Gastrocnemius medialis (tissue), 4 donors: Measurements from ENCODE around the gene DIAPH3. TPM values are rescaled to one million over a fixed set of nuclear protein-coding genes. Genes with fewer than 3 reads are reported as not detected.

ENCODE experiments used
- ATAC-seq, 2 donors: fragments of 150-250 bp; one replicate each; pipeline ENCODE4 v1.9.1; 2016
- DNase-seq, 2 donors: peaks; one replicate each; pipeline ENCODE4 v3.0.0-alpha.2; 2019
- H3K27ac ChIP-seq, 4 donors: fragments of 200-600 bp; sonication (generic); 1 replicate in 1 of 4; 2 replicates in 3 of 4; pipeline ENCODE4 v1.5.1; 2016 to 2018; ENCODE audit warnings: mild to moderate bottlenecking in 2 of 4, moderate library complexity in 1 of 4
- H3K27me3 ChIP-seq, 3 donors: fragments of 200-600 bp; sonication (generic) in 2 of 3; 1 replicate in 1 of 3; 2 replicates in 2 of 3; pipeline versions ENCODE4 v1.5.1 to v1.6.0; 2016 to 2019; ENCODE audit warnings: mild to moderate bottlenecking in 1 of 3, moderate library complexity in 1 of 3
- H3K36me3 ChIP-seq, 2 donors: fragments of 200-600 bp; sonication (generic) in 1 of 2; one replicate each; pipeline ENCODE4 v1.5.1; 2017 to 2018
- H3K4me1 ChIP-seq, 2 donors: fragments of 200-600 bp; sonication (generic) in 1 of 2; one replicate each; pipeline ENCODE4 v1.5.1; 2016 to 2017; ENCODE audit warnings: mild to moderate bottlenecking in 2 of 2
- H3K4me3 ChIP-seq, 4 donors: fragments of 200-600 bp; sonication (generic) in 3 of 4; 1 replicate in 1 of 4; 2 replicates in 3 of 4; pipeline ENCODE4 v1.5.1; 2016 to 2019; ENCODE audit warnings: mild to moderate bottlenecking in 2 of 4
- H3K9me3 ChIP-seq, 3 donors: fragments of 200-600 bp; sonication (generic) in 2 of 3; 1 replicate in 1 of 3; 2 replicates in 2 of 3; pipeline ENCODE4 v1.5.1; 2016 to 2019
- POLR2A ChIP-seq, 2 donors: fragments of 450-650 bp; IDR thresholded peaks; one replicate each; pipeline ENCODE4 v1.6.1; 2017; ENCODE audit warnings: antibody characterized with exemption in 2 of 2, mild to moderate bottlenecking in 2 of 2, moderate library complexity in 2 of 2
- in situ Hi-C, 4 donors: fragments of 200-750 bp; cut with MboI; loops; one replicate each; pipeline versions ENCODE4 v1.15.0 to v1.8.0; 2017; ENCODE audit warnings: low sequenced_read_pairs in 4 of 4
- intact Hi-C: fragments of 100-400 bp; cut with DNase I; formaldehyde crosslinking; loops from one replicate; pipeline ENCODE4 v1.15.1; 2023; ENCODE audit warnings: low total_unique reads
- total RNA-seq, 4 donors: library from RNA; depleted of rRNA; stranded (reverse); fragments of >200 nt; gene quantifications; one replicate each; pipeline versions ENCODE4 v1.1.0 to v1.2.3, GENCODE V29; 2016
- TF ChIP-seq, protein P1 (sequence below), 5 experiments: fragments of 450-650 bp in 3 of 5; fragments of 200-600 bp in 2 of 5; sonication (generic) in 2 of 5; IDR thresholded peaks in 4 of 5; conservative IDR thresholded peaks in 1 of 5; 1 replicate in 4 of 5; 2 replicates in 1 of 5; pipeline ENCODE4 v1.5.1; 2016 to 2019; ENCODE audit warnings: antibody characterized with exemption in 5 of 5, mild to moderate bottlenecking in 3 of 5, moderate library complexity in 3 of 5

DIAPH3 gene
- total RNA-seq, 4 donors from 2014 or later = 0.13 TPM; not detected in 3

DNA sequence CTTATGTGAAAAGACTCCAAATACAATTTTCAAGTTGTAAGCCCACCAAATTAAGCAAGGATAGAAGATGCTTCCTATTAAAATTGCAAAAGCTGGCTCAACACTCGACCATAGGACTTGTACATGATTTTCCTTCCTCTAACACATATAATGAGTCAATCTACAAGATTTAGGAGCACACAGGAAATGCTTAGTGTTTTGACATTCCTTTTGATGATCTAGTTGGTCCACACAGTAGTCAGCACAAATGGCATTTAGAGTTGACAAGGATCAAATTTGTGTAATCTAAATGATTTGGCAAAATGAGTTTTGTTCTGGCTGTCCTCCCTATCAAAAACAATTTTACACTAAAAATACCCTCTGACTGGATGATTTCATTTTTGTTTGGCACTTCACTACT lies 340.2 kb downstream of the DIAPH3 start:
- in situ Hi-C loops (no loop called here), intact Hi-C loops (no loop called here)
- H3K4me3 ChIP-seq = no peak overlapping the region
- TF ChIP-seq POLR2A (IDR thresholded peaks at IDR 0.05) = no peak
- TF ChIP-seq, protein P1, sequence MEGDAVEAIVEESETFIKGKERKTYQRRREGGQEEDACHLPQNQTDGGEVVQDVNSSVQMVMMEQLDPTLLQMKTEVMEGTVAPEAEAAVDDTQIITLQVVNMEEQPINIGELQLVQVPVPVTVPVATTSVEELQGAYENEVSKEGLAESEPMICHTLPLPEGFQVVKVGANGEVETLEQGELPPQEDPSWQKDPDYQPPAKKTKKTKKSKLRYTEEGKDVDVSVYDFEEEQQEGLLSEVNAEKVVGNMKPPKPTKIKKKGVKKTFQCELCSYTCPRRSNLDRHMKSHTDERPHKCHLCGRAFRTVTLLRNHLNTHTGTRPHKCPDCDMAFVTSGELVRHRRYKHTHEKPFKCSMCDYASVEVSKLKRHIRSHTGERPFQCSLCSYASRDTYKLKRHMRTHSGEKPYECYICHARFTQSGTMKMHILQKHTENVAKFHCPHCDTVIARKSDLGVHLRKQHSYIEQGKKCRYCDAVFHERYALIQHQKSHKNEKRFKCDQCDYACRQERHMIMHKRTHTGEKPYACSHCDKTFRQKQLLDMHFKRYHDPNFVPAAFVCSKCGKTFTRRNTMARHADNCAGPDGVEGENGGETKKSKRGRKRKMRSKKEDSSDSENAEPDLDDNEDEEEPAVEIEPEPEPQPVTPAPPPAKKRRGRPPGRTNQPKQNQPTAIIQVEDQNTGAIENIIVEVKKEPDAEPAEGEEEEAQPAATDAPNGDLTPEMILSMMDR (IDR thresholded peaks at IDR 0.05 in 4 of 5, conservative IDR thresholded peaks at IDR 0.05 in 1 of 5) = no peak
- no peaks in the 10 kb centered on the region for H3K4me1 ChIP-seq
- H3K9me3 ChIP-seq = no peaks in the 10 kb centered on the region
- H3K27me3 ChIP-seq = no peaks in the 10 kb centered on the region
- ATAC-seq = no peak
- H3K27ac ChIP-seq = no peak overlapping the region
- no peak for DNase-seq
- no peaks in the 10 kb centered on the region for H3K36me3 ChIP-seq

DNA sequence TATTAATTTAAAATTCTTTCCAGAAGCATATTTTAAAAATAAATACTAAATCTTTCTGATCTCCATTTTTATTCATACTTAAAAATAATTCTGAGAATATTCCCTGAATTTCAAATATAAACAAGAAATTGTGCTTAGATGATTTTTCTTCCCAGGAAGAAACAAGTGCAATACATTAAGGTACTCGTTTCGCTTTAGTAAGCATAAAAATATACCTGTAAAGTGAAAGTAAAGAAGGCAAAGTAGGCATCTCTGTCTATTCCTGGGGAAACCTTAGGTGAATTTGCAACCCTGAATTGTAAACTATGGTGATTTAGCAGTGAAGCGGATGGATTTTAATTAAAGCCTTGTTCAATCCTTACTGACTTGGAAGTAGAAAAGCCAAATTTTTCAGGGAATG lies 354.2 kb downstream of the DIAPH3 start:
- TF ChIP-seq POLR2A (IDR thresholded peaks at IDR 0.05) = no peak
- TF ChIP-seq, protein P1 (IDR thresholded peaks at IDR 0.05 in 4 of 5, conservative IDR thresholded peaks at IDR 0.05 in 1 of 5) = no peak
- Histone ChIP-seq H3K9me3 (no peaks in the 10 kb centered on the region), H3K27me3 (no peaks in the 10 kb centered on the region), H3K4me1 (no peaks in the 10 kb centered on the region), H3K36me3 (no peaks in the 10 kb centered on the region), H3K27ac (no peak overlapping the region), H3K4me3 (no peak overlapping the region)
- intact Hi-C loops (no loop called here), in situ Hi-C loops (no loop called here)
- no peak for ATAC-seq
- DNase-seq = no peak

DNA sequence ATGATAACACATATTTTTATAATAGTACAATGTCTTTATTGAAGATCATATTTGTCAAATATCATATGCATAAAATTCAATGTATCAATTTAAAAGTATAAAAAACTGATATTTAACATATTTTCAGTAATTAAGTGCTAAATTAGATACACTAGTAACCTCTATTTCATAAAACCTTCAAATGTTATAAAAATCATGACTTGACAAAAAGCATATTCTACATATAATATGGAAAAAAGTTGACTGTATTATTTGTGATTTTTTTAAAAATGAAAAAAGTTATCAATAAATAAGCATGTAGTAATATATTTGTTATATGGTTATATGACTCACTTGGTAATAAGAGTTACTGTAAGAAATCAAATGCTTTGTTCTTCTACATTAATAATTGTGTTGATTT lies 356.9 kb downstream of the DIAPH3 start:
- Histone ChIP-seq H3K4me3 (no peak overlapping the region), H3K27me3 (no peaks in the 10 kb centered on the region), H3K9me3 (no peaks in the 10 kb centered on the region), H3K4me1 (no peaks in the 10 kb centered on the region), H3K27ac (no peak overlapping the region), H3K36me3 (no peaks in the 10 kb centered on the region)
- no peak for ATAC-seq
- DNase-seq = no peak
- in situ Hi-C loops = no loop called here
- TF ChIP-seq, protein P1 (IDR thresholded peaks at IDR 0.05 in 4 of 5, conservative IDR thresholded peaks at IDR 0.05 in 1 of 5) = no peak
- no peak for TF ChIP-seq POLR2A (IDR thresholded peaks at IDR 0.05)
- intact Hi-C loops = no loop called here

DNA sequence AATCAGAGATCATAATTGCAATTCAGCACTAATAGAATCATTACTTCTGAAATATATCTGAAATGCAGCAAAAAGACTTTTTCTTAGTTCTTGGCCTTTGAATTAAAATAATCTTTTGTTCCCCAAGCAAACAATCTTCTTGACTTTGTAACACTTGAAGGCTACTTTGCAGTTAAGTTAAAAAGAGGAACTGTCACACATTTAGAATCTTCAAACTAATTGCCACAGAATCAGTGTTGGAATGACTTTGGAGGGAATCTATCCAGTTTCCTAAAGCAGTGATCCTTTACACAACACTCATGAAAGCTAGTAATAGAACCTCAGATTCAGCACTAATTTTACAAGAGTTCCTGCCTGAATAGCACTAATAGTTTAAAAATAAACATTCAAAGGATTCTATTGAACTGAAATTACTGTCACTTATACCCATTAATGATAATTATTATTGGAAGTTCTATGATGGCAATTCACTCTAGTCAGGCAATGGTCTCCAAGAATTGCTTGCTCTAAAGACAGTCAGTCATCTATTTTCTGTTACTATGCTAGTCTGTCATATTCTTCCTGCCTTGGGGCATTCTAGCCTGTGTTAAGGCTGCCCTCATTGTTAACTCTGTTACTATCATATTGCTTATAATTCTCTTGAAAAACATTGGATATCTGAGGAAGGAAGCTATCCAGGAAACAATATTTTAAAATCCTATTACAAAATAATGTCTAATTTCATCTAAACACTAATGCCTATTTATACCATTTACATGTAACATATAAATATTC lies 362.4 kb downstream of the DIAPH3 start:
- Histone ChIP-seq H3K4me3 (no peak overlapping the region), H3K36me3 (no peaks in the 10 kb centered on the region), H3K4me1 (no peaks in the 10 kb centered on the region), H3K27ac (no peak overlapping the region), H3K27me3 (no peaks in the 10 kb centered on the region), H3K9me3 (no peaks in the 10 kb centered on the region)
- DNase-seq = no peak
- intact Hi-C loops = no loop called here
- in situ Hi-C loops = no loop called here
- no peak for TF ChIP-seq POLR2A (IDR thresholded peaks at IDR 0.05)
- TF ChIP-seq, protein P1 (IDR thresholded peaks at IDR 0.05 in 4 of 5, conservative IDR thresholded peaks at IDR 0.05 in 1 of 5) = no peak
- ATAC-seq = no peak

DNA sequence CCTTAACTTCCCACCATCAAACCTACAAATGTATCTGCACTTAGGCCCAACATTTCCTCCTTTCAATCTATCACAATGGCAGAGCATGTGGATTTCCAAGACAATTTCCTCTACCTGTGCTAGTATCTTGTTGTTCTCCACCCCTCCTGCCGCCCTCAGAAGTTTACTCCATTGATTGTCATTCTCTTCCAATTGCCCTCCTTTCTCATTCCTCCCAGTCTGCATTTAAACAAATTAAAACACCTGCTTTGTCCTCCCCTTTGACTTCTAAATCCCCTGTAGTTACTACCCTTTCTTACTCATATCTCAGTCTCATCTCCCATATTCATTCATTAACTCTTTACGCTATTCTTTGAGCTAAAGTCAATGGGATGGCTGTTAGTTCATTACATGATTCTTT lies 370.6 kb downstream of the DIAPH3 start:
- Histone ChIP-seq H3K27me3 (no peaks in the 10 kb centered on the region), H3K4me3 (no peak overlapping the region), H3K9me3 (no peaks in the 10 kb centered on the region), H3K27ac (no peak overlapping the region), H3K4me1 (no peaks in the 10 kb centered on the region), H3K36me3 (no peaks in the 10 kb centered on the region)
- TF ChIP-seq, protein P1 (IDR thresholded peaks at IDR 0.05 in 4 of 5, conservative IDR thresholded peaks at IDR 0.05 in 1 of 5) = no peak
- TF ChIP-seq POLR2A (IDR thresholded peaks at IDR 0.05) = no peak
- DNase-seq (no peak), ATAC-seq (no peak)
- in situ Hi-C loops = no loop called here
- intact Hi-C loops = no loop called here
